Parietal lobe (tissue), 2 donors: ENCODE data around the gene IL3RA. TPM values are rescaled to one million over a fixed set of nuclear protein-coding genes. Genes with fewer than 3 reads are reported as not detected.

Experiments
- small RNA-seq: library from RNA; depleted of rRNA; stranded (forward); fragments of <200 nt; gene quantifications from one replicate; pipeline ENCODE3, GENCODE V24; 2014; ENCODE audit warnings: low replicate concordance
- total RNA-seq: library from RNA; depleted of rRNA; stranded (reverse); fragments of >200 nt; gene quantifications from one replicate; pipeline ENCODE4 v1.2.3, GENCODE V29; 2014

IL3RA gene
- total RNA-seq = 1.6 TPM

DNA sequence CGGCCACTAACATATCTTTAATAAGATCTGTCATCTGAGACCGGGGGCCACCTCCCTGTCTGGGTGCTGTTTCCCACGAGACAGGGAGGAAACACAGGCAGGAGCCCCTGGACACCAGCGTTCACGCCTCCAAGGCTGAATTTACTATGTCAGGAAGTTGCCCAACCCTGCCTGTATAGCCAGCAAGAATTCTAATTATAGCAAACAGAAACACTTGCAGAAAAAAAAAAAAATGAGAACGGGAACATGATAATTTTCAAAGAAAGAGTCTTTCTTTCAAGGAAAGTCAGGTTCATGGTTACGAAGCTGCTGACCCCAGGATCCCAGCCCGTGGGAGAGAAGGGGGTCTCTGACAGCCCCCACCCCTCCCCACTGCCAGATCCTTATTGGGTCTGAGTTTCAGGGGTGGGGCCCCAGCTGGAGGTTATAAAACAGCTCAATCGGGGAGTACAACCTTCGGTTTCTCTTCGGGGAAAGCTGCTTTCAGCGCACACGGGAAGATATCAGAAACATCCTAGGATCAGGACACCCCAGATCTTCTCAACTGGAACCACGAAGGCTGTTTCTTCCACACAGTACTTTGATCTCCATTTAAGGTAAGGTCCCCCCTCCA lies at the start of gene IL3RA:
Gene IL3RA (plus strand): TSS at position 455 of the 613 bp plus-strand sequence. CDS start 4,981 bp downstream, outside the sequence.

DNA sequence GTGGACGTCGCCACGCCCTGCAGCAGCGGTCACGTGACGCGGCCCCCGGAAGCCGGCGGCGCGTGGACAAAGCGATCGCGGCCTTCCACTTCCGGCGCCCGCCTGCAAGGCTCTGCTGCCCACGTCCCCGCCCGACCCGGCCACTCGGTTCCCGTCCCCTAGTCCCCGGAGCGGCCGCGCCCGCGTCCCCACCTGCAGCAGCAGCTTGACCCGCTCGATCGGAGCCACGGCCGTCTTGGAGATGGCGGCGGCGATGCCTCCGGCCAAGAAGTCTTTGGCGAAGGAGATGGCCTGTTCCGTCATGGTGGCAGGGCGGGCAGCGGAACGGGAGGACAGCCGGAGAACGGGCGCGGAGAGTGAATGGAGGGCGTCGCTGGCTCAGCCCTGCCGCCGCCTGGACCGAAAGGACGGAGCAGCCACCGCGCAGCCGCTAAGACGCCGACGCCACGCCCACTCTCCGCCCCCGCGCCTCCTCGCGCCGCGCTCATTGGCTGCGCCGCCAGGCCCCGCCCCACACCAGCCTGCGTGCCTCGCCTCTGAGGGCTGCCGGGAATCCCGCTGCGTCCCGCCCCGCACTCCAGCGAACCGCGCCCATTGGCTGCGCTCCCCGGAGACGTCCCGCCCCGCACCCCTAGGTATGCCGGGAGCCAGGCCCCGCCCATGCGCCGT lies 55.3 kb downstream of the IL3RA start, which contains the start of gene SLC25A6:
Gene SLC25A6 (minus strand): TSS at position 407 of the 669 bp plus-strand sequence. CDS start 104 bp downstream, at position 303.

Small RNAs within 50 kb of the gene (small RNA-seq; reads per million reads assigned to genes)
- gene MIR3690 = not detected
- not detected for gene RNA5SP498

Other genes starting within 250 kb of the IL3RA start
- not detected for gene CRLF2, start 124.1 kb upstream of the IL3RA start, total RNA-seq
- gene CSF2RA, start 68.0 kb upstream of the IL3RA start, total RNA-seq = 2.2 TPM
- 163 TPM for gene SLC25A6, start 55.3 kb downstream of the IL3RA start, total RNA-seq
- 14.4 TPM for gene ASMTL, start 116.1 kb downstream of the IL3RA start, total RNA-seq
- not detected for gene P2RY8, start 200.4 kb downstream of the IL3RA start, total RNA-seq